Memory B cell (primary cell): Measurements from ENCODE around the gene CFAP46.
"Not testable (repeated sequence)": the region's sequence is repeated elsewhere in the genome, so short reads cannot be mapped to it uniquely, and the experiment has no call there.

Source experiments
- ATAC-seq: fragments of 150-1000 bp; cut with Tn5 transposase; 2 replicates; pipeline ENCODE4 v1.10.0; 2021; ENCODE audit warnings: low read depth, mild to moderate bottlenecking, moderate library complexity
- DNase-seq, 2 donors: peaks; one replicate each; pipeline ENCODE4 v3.0.0; 2022; ENCODE audit warnings: low spot score in 2 of 2
- H3K27ac Mint-ChIP-seq: one replicate; pipeline ENCODE4 v1.8.0; 2022; ENCODE audit warnings: mild to moderate bottlenecking, moderate library complexity, mixed read lengths
- H3K27me3 Mint-ChIP-seq: one replicate; pipeline ENCODE4 v1.8.0; 2022; ENCODE audit warnings: mixed read lengths
- H3K36me3 Mint-ChIP-seq: one replicate; pipeline ENCODE4 v1.8.0; 2022; ENCODE audit warnings: mild to moderate bottlenecking, mixed read lengths
- H3K4me1 Mint-ChIP-seq: one replicate; pipeline ENCODE4 v1.8.0; 2022; ENCODE audit warnings: mixed read lengths
- H3K4me3 Mint-ChIP-seq: one replicate; pipeline ENCODE4 v1.8.0; 2022; ENCODE audit warnings: mild to moderate bottlenecking, moderate library complexity, mixed read lengths
- H3K9me3 Mint-ChIP-seq: one replicate; pipeline ENCODE4 v1.8.0; 2022; ENCODE audit warnings: mixed read lengths

The CFAP46 gene

DNA sequence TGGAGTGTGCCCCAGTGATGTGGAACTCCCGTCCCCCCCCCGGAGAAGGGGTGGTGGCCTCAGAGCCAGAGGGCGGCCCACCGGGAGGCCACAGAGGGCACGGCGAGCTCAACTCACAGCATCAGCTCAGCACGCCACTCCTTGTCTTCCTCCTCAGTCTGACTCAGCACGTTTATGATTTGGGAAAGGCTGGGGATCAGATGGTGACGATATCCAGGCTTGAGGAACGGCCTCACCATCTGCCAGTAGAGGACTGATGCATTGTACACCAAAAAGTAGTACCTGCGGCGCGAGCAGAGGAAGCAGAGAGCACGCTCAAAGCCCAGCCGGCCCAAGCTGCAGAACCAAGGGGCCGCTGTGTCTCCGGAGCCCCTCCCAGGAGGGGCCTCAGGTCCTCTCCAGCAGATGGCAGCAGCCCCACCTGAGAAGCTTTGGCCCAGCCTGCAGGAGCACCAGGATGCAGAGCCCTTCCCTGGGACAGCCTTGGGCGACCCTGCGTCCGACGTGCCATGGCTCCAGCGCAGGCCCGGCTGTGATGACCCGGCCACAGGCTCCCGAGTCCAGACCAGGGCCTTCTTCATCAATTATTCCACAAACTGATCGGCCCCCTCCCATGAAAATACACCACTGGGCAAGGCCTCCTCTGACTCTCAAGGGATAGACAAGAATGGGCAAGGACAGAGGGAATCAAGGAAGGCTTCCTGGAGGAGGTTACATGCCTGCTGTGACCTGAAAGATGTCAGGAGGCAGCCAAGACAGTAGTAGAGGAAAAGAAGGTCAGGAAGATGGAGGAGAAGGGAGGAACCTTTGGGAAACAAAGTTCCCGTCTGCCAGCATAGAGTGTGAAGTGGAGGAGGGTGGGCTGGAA is 3.7 kb downstream of the CFAP46 start:
- Mint-ChIP-seq H3K36me3 (no peaks in the 10 kb centered on the region), H3K4me1 (peaks cover 16% of the 10 kb centered on the region), H3K27me3 (peaks cover 20% of the 10 kb centered on the region), H3K4me3 (no peak overlapping the region), H3K9me3 (no peaks in the 10 kb centered on the region), H3K27ac (no peak overlapping the region)
- ATAC-seq (no peak), DNase-seq (no peak)

DNA sequence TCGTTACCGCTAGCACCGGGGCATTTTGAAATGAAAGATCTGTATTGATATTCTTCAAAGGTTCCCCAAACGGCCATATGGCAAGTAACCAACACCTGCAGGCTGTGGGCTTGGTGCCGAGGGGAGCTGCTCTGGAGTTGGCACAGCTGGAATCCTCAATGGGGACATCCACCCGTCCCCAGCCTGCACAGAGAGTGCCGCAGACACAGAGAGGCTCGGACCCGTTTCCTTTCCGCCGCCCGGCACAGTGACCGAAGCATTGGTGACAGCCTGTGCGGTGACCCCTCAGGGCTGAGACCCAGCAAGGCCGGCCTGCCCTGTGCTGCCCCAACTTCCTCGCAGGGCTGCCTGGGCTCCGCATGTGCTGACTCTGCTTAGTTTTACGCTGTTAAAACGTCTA is 4.5 kb downstream of the CFAP46 start:
- Mint-ChIP-seq H3K27ac (no peak overlapping the region), H3K27me3 (peaks cover 20% of the 10 kb centered on the region), H3K36me3 (no peaks in the 10 kb centered on the region), H3K9me3 (no peaks in the 10 kb centered on the region), H3K4me1 (peaks cover 15% of the 10 kb centered on the region), H3K4me3 (no peak overlapping the region)
- ATAC-seq (no peak), DNase-seq (no peak)

DNA sequence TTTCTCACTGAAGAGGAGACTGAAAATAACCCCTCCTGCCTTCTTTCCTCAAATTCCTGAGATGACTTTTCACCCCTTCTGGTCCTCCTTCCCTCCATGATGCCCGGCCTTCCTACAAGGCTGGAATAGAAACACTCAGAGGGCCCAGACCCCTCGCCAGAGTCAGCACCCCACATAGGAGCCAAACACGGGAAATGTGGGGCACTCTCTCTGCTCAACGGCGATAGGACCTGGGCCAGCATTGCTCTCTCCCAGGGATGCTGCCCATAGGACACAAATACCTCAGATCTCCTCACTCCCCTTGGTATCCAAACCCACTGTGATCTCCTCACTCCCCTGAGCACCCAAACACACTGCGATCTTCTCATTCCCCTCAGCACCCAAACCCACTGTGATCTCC is 7.4 kb downstream of the CFAP46 start:
- H3K4me1 Mint-ChIP-seq = peaks cover 16% of the 10 kb centered on the region
- no peaks in the 10 kb centered on the region for H3K9me3 Mint-ChIP-seq
- H3K4me3 Mint-ChIP-seq = no peak overlapping the region
- no peak for DNase-seq
- H3K27me3 Mint-ChIP-seq = peaks cover 11% of the 10 kb centered on the region
- H3K36me3 Mint-ChIP-seq = no peaks in the 10 kb centered on the region
- no peak for ATAC-seq
- no peak overlapping the region for H3K27ac Mint-ChIP-seq

DNA sequence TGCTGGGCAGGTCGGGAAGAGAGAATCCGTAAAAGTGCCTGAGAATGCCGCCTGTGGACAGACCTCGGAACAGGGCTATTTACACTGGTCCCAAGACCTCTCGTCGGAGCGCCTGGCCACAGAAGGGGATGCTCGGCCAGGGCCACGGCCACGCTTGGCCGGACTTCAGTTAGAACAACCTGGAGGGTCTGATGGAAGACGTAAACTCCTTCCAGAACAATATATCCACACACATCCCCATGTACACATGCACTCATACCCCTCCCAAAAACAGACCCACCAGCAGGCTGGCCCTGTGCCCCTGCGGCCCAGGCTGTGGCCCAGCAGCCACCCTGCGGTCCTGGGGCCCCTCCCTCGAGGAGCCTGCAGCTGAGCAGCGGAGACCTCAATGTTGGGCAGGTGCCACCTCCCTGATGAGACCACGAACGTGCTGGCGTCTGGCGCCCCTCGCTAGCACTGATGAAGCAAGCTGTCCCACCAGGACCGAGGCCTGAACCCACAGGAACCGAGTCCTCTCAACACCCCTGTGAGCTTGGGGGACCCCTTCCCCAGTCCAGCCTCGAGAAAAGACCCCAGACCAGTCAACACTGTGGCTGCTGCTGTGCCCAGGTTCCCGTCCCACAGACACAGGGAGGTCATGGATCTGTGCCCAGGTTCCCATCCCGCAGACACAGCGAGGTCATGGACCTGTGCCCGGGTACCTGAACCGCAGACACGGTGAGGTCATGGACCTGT is 8.9 kb downstream of the CFAP46 start:
- H3K27ac Mint-ChIP-seq = no peak overlapping the region
- H3K27me3 Mint-ChIP-seq = no peaks in the 10 kb centered on the region
- no peaks in the 10 kb centered on the region for H3K9me3 Mint-ChIP-seq
- no peak for DNase-seq
- no peak overlapping the region for H3K4me3 Mint-ChIP-seq
- ATAC-seq = no peak
- H3K36me3 Mint-ChIP-seq = no peaks in the 10 kb centered on the region
- peaks cover 13% of the 10 kb centered on the region for H3K4me1 Mint-ChIP-seq

DNA sequence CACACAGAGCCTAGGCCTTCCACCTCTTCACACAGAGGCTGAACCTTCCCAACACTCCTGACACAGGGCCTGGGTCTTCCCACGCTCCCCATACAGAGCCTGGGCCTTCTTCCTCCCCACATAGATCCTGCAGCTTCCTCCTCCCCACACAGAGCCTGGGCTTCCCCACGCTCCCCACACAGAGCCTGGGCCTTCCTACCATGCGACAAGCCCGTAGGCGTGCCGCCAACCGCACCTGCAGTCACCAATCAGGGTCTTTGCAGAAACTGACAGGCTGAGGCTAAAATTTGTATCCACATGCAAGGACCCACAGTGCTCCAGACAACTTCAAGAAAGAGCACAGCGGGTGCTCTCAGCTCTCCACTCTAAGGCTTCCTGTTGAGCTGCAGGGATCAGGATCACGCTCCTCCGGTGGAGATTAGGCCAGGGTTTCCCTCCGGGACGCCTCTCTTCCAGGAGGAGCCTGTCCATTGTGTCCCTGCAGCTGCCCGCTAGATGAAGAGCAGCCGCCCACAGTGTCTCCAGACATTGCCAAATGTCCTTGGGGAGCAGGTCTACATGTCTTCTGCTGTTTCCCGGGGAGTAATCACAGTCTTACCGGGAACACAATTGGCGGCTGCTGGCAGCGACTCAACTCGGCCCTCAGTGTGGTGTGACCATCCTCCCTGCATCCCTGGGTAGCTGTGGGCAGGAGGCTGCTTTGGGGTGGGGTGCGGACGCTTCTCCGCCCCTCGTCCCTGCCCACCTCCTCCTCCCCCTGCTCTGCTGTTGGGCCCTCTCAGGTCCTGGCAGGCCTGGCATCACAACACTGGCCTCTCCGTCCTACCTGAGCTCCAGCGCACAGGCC is 9.7 kb downstream of the CFAP46 start:
- no peak for ATAC-seq
- peak overlapping the region; percentile 25 for H3K27ac Mint-ChIP-seq
- H3K4me3 Mint-ChIP-seq = no peak overlapping the region

DNA sequence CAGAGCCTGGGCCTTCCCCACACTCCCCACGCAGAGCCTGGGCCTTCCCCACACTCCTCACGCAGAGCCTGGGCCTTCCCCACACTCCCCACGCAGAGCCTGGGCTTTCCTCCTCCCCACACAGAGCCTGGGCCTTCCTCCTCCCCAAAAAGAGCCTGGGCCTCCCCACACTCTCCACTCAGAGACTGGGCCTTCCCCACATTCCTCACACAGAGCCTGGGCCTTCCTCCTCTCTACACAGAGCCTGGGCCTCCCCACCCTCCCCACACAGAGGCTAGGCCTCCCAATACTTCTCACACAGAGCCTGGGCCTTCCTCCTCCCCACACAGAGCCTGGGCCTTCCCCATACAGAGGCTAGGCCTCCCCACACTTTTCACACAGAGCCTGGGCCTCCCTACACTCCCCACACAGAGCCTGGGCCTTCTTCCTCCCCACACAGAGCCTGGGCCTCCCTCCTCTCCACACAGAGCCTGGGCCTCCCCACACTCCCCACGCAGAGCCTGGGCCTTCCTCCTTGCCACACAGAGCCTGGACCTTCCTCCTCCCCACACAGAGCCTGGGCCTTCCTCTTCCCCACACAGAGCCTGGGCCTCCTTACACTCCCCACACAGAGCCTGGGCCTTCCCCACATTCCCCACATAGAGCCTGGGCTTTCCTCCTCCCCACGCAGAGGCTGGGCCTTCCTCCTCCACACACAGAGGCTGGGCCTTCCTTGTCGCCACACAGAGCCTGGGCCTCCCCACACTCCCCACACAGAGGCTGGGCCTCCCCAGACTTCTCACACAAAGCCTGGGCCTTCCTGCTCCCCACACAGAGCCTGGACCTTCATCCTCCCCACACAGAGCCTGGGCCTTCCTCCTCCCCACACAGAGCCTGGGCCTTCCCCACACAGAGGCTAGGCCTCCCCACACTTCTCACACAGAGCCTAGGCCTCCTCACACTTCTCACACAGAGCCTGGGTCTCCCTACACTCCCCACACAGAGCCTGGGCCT is 10.8 kb downstream of the CFAP46 start:
- not testable (repeated sequence) for H3K4me3 Mint-ChIP-seq, DNase-seq, H3K9me3 Mint-ChIP-seq, H3K27ac Mint-ChIP-seq, H3K36me3 Mint-ChIP-seq, ATAC-seq, H3K27me3 Mint-ChIP-seq
- H3K4me1 Mint-ChIP-seq = peaks cover 13% of the 10 kb centered on the region

More for the DNA sequence above, 9.7 kb downstream of the CFAP46 start:
- peaks cover 13% of the 10 kb centered on the region for H3K4me1 Mint-ChIP-seq
- no peaks in the 10 kb centered on the region for H3K36me3 Mint-ChIP-seq
- DNase-seq = no peak
- no peaks in the 10 kb centered on the region for H3K27me3 Mint-ChIP-seq
- H3K9me3 Mint-ChIP-seq = no peaks in the 10 kb centered on the region

DNA sequence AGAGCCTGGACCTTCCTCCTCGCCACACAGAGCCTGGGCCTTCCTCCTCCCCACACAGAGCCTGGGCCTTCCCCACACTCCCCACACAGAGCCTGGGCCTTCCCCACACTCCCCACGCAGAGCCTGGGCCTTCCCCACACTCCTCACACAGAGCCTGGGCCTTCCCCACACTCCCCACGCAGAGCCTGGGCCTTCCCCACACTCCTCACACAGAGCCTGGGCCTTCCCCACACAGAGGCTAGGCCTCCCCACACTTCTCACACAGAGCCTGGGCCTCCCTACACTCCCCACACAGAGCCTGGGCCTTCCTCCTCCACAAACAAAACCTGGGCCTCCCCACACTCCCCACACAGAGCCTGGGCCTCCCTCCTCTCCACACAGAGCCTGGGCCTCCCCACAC is 11.7 kb downstream of the CFAP46 start:
- not testable (repeated sequence) for ATAC-seq, H3K27me3 Mint-ChIP-seq, H3K27ac Mint-ChIP-seq, H3K9me3 Mint-ChIP-seq, H3K36me3 Mint-ChIP-seq, DNase-seq, H3K4me3 Mint-ChIP-seq
- peaks cover 13% of the 10 kb centered on the region for H3K4me1 Mint-ChIP-seq

DNA sequence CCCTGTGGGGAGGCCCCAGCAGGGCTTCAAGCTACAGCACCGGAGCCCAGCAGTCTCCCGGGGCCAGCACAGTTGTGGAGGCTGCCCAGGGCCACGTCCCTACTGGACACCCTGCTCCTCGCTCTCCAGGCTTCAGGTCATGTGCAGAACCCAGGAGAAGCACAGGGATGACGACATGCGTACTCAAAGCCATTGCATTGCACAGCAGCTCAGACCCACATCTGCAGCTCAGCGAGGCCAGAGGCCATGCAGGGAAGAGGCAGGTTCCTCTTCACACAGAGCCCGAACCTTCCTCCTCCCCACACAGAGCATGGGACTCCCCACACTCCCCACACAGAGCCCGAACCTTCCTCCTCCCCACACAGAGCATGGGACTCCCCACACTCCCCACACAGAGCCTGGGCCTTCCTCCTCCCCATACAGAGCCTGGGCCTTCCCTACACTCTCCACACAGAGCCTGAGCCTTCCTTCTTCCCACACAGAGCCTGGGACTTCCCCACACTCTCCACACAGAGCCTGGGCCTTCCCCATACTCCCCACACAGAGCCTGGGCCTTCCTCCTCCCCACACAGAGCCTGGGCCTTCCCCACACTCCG is 12.3 kb downstream of the CFAP46 start:
- no peaks in the 10 kb centered on the region for H3K27me3 Mint-ChIP-seq
- no peak overlapping the region for H3K4me3 Mint-ChIP-seq
- peaks cover 13% of the 10 kb centered on the region for H3K4me1 Mint-ChIP-seq
- no peaks in the 10 kb centered on the region for H3K36me3 Mint-ChIP-seq
- H3K9me3 Mint-ChIP-seq = no peaks in the 10 kb centered on the region
- no peak for DNase-seq
- no peak for ATAC-seq
- H3K27ac Mint-ChIP-seq = no peak overlapping the region

DNA sequence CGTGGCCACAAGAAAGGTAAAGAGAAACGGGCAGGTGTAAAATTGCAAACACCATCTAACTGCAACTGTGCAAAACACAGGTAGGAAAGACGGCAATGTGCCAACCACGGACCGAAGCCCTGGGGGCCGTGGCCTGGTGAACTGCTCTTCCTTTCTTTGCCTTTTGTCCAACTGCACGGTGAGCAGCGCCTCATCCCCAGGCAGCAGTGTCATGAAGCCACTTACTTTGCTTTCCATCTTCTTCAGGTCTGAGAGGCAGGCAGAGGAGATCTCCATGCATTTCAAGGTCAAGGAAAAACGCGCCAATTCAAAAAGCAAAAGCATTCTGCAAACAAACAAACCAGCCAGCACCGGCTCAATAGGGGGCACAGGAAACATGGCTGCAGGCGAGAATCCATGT is 12.9 kb downstream of the CFAP46 start:
- no peaks in the 10 kb centered on the region for H3K9me3 Mint-ChIP-seq
- no peak overlapping the region for H3K4me3 Mint-ChIP-seq
- no peak overlapping the region for H3K27ac Mint-ChIP-seq
- ATAC-seq (no peak), DNase-seq (no peak)
- H3K4me1 Mint-ChIP-seq = peaks cover 13% of the 10 kb centered on the region
- H3K27me3 Mint-ChIP-seq = no peaks in the 10 kb centered on the region
- no peaks in the 10 kb centered on the region for H3K36me3 Mint-ChIP-seq

DNA sequence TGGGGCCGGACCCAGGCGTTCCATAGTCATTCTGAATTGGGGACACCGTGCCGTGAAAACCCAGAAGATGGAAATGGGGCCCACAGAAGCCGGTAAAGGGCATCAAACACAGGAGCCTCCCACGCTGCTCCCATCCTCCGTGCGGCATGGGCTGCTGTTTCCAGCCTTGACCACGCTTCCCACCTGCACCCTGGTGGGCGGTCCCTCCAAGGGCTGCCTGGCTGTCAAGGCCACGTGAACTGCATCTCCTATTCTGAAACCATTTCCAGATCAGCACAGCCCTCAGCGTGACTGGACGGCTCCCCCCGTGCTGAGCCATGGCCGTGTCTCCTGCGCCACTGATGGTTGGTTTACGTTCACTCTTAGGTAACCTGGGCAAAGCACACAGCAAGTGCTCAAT is 14.1 kb downstream of the CFAP46 start:
- Mint-ChIP-seq H3K27ac (no peak overlapping the region), H3K27me3 (no peaks in the 10 kb centered on the region), H3K9me3 (no peaks in the 10 kb centered on the region), H3K4me3 (no peak overlapping the region), H3K4me1 (peaks cover 13% of the 10 kb centered on the region), H3K36me3 (no peaks in the 10 kb centered on the region)
- ATAC-seq (no peak), DNase-seq (no peak)

DNA sequence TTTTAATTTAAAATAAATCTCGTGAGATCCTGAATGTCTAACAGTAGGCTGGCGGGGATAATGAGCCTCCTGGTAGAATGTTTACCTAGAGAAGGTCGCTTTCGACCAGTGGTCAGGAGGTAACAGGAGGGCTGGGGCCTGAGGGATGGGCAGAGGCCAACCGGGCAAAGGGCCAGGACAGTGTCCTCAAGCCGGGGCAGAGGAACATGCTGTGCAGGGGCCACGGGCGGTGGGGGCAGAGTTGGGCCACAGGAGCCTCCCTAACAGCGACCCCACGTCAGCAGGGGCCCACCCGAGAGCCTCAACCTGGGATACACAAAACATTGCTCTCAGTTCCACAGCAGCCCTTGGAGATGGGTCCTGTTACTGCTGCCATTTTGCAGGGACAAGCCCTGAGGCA is 14.5 kb downstream of the CFAP46 start:
- H3K4me3 Mint-ChIP-seq = no peak overlapping the region

DNA sequence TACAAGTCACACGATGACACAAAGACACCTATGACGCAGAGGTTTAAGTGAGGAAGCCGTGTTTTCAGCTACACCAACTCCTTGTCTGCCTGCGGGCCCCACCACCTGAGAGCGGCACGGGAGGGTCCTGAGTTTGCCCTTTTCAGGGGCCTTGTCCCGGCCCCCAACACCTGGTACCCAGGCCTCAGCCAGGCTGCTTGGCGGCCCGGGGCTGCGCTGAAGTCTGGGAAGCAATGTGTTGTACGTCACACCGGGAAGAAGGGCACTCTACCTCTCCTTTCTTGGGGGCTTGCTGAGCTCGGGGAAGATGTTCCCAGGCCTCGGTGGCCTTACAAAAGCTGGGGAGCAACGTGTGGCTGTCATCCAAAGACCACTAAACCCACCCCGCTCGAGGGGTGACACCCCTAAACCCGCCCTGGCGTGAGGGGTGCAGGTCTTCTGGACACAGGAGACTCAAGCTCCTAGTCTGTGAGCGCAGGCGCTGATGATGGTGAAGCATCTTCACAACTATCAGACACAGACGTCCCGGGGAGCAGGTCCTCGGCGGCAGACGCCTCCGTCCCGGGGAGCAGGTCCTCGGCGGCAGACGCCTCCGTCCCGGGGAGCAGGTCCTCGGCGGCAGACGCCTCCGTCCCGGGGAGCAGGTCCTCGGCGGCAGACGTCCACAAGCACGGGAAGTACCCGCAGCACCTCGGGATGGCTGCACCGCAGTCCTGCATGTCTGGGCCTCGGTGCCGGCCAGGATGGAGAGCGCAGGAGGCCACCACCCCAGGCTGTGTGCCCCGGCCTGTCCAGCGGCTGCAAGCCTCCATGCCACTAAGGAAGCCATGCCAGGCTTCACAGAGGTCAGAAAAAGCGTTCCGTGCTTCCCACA is 15.4 kb downstream of the CFAP46 start:
- H3K27ac Mint-ChIP-seq = no peak overlapping the region
- H3K4me1 Mint-ChIP-seq = peaks cover 7% of the 10 kb centered on the region
- H3K27me3 Mint-ChIP-seq = no peaks in the 10 kb centered on the region
- ATAC-seq (no peak), DNase-seq (no peak)
- H3K4me3 Mint-ChIP-seq = no peak overlapping the region
- no peaks in the 10 kb centered on the region for H3K9me3 Mint-ChIP-seq
- no peaks in the 10 kb centered on the region for H3K36me3 Mint-ChIP-seq

More for the DNA sequence above, 14.5 kb downstream of the CFAP46 start:
- H3K27ac Mint-ChIP-seq = no peak overlapping the region
- ATAC-seq (no peak), DNase-seq (no peak)
- no peaks in the 10 kb centered on the region for H3K36me3 Mint-ChIP-seq
- H3K4me1 Mint-ChIP-seq = peaks cover 13% of the 10 kb centered on the region
- no peaks in the 10 kb centered on the region for H3K9me3 Mint-ChIP-seq
- H3K27me3 Mint-ChIP-seq = no peaks in the 10 kb centered on the region
